SK-N-SH (cell line): ENCODE data around the gene TSPAN16.

Experiments used
- EP300 ChIP-seq, 2 experiments: IDR thresholded peaks; 2 replicates each; pipeline versions ENCODE4 v1.4.0 to v1.6.1; 2012; ENCODE audit warnings: borderline replicate concordance in 1 of 2, low read depth in 1 of 2, low read length in 1 of 2
- GABPA ChIP-seq: IDR thresholded peaks from 2 replicates; pipeline ENCODE4 v1.4.0; 2012; ENCODE audit warnings: low read depth, mild to moderate bottlenecking
- NFIC ChIP-seq: IDR thresholded peaks from 2 replicates; pipeline ENCODE4 v1.4.0; 2012; ENCODE audit warnings: borderline replicate concordance
- RCOR1 ChIP-seq: fragments of 150-350 bp; IDR thresholded peaks from 2 replicates; pipeline ENCODE4 v1.6.1; 2017; ENCODE audit warnings: antibody characterized with exemption, low read length
- SIN3A ChIP-seq: IDR thresholded peaks from 2 replicates; pipeline ENCODE4 v1.6.1; 2012; ENCODE audit warnings: low read depth, mild to moderate bottlenecking, low read length, moderate library complexity, borderline replicate concordance
- YY1 ChIP-seq: IDR thresholded peaks from 2 replicates; pipeline ENCODE4 v1.4.0; 2012; ENCODE audit warnings: low read depth, mild to moderate bottlenecking
- TF ChIP-seq, protein P1 (sequence below): fragments of 200-600 bp; sonication (generic); IDR thresholded peaks from 2 replicates; pipeline ENCODE4 v1.6.1; 2017; ENCODE audit warnings: antibody characterized with exemption, mild to moderate bottlenecking, moderate library complexity
- TF ChIP-seq, protein P2 (sequence below): IDR thresholded peaks from 2 replicates; pipeline ENCODE4 v1.4.0; 2012; ENCODE audit warnings: low read depth

DNA sequence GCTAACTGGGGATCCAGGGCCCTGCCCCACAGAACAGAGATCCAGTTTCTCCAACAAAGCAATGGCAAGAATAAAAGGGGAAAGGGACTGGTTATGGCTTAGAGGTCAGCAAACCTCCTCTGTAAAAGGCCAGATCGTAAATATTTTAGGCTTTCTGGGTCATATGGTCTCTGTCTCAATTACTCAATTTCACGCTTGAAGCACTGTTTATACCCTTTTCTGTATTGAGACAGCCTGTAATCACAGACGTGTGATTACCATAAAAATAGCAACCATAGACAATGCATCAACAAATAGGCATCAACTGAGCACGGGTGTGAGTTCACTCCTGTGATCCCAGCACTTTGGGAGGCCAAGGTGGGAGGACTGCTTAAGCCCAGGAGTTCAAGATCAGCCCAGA is 34.2 kb downstream of the TSPAN16 start:
- TF ChIP-seq, protein P1, sequence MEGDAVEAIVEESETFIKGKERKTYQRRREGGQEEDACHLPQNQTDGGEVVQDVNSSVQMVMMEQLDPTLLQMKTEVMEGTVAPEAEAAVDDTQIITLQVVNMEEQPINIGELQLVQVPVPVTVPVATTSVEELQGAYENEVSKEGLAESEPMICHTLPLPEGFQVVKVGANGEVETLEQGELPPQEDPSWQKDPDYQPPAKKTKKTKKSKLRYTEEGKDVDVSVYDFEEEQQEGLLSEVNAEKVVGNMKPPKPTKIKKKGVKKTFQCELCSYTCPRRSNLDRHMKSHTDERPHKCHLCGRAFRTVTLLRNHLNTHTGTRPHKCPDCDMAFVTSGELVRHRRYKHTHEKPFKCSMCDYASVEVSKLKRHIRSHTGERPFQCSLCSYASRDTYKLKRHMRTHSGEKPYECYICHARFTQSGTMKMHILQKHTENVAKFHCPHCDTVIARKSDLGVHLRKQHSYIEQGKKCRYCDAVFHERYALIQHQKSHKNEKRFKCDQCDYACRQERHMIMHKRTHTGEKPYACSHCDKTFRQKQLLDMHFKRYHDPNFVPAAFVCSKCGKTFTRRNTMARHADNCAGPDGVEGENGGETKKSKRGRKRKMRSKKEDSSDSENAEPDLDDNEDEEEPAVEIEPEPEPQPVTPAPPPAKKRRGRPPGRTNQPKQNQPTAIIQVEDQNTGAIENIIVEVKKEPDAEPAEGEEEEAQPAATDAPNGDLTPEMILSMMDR = no peak
- TF ChIP-seq EP300 (IDR thresholded peaks at IDR 0.05; ENCODE audit: borderline replicate concordance in 1 of 2, low read depth in 1 of 2, low read length in 1 of 2) (no peak), NFIC (no peak), GABPA (no peak), RCOR1 (no peak), YY1 (no peak), SIN3A (no peak)
- TF ChIP-seq, protein P2, sequence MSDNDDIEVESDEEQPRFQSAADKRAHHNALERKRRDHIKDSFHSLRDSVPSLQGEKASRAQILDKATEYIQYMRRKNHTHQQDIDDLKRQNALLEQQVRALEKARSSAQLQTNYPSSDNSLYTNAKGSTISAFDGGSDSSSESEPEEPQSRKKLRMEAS = no peak
